CD4-positive, alpha-beta T cell treated with Interleukin-6 for 4 hours (primary cell): Measurements from ENCODE around the gene CCNL2.
"Not testable (repeated sequence)": the region's sequence is repeated elsewhere in the genome, so short reads cannot be mapped to it uniquely, and the experiment has no call there.

Experiments used
- DNase-seq: peaks from one replicate; pipeline ENCODE4 v3.0.0-alpha.2; 2020; ENCODE audit warnings: mixed read lengths

Gene CCNL2

GRCh38 chr1:1419813-1420653 is 20.9 kb upstream of the CCNL2 start:
- no peak for DNase-seq

GRCh38 chr1:1419363-1419812 is 20.3 kb upstream of the CCNL2 start:
- DNase-seq = no peak

GRCh38 chr1:1418464-1419362 is 19.6 kb upstream of the CCNL2 start:
- no peak for DNase-seq

- DNase-seq = not testable (repeated sequence)
Observed at GRCh38 chr1:1417825-1418463, 18.8 kb upstream of the CCNL2 start.

GRCh38 chr1:1417396-1417795 is 18.3 kb upstream of the CCNL2 start:
- not testable (repeated sequence) for DNase-seq

- DNase-seq = no peak
Observed at GRCh38 chr1:1415751-1416150, 16.6 kb upstream of the CCNL2 start.

- not testable (repeated sequence) for DNase-seq
Observed at GRCh38 chr1:1412311-1412902, 13.3 kb upstream of the CCNL2 start.

- no peak for DNase-seq
Observed at GRCh38 chr1:1411626-1412025, 12.5 kb upstream of the CCNL2 start.

- not testable (repeated sequence) for DNase-seq
Observed at GRCh38 chr1:1410238-1410637, 11.1 kb upstream of the CCNL2 start.

GRCh38 chr1:1407636-1408318 is 8.6 kb upstream of the CCNL2 start:
- DNase-seq = no peak

- peak; percentile 96 for DNase-seq
Observed at GRCh38 chr1:1406821-1407635, 7.9 kb upstream of the CCNL2 start, which contains the start of gene MRPL20. TSS of gene MRPL20 (minus strand) at chr1:1407293. CDS start at chr1:1407217, 76 bp downstream.

- DNase-seq = peak; percentile 8
Observed at GRCh38 chr1:1406101-1406820, 7.1 kb upstream of the CCNL2 start.

- DNase-seq = no peak
Observed at GRCh38 chr1:1403653-1404052, 4.5 kb upstream of the CCNL2 start.

GRCh38 chr1:1402901-1403392 is 3.8 kb upstream of the CCNL2 start:
- not testable (repeated sequence) for DNase-seq

- DNase-seq = peak; percentile 27
Observed at GRCh38 chr1:1402072-1402900, 3.2 kb upstream of the CCNL2 start.

- no peak for DNase-seq
Observed at GRCh38 chr1:1401457-1402010, 2.4 kb upstream of the CCNL2 start.

- no peak for DNase-seq
Observed at GRCh38 chr1:1400576-1401456, 1.7 kb upstream of the CCNL2 start.
